Breast epithelium (tissue), 3 donors: ENCODE measurements around the gene CHN2.

Source experiments
- POLR2A ChIP-seq: fragments of 450-650 bp; IDR thresholded peaks from one replicate; pipeline ENCODE4 v1.6.1; 2016; ENCODE audit warnings: antibody characterized with exemption, mild to moderate bottlenecking, moderate library complexity
- POLR2AphosphoS5 ChIP-seq, 3 donors: sonication (generic); formaldehyde crosslinking; IDR thresholded peaks; one replicate each; pipeline ENCODE4 v1.6.1; 2017; ENCODE audit warnings: antibody characterized with exemption in 3 of 3

- no peak for TF ChIP-seq POLR2A
- TF ChIP-seq POLR2AphosphoS5 (IDR thresholded peaks at IDR 0.05): no peak
Observed at GRCh38 chr7:29449569-29450260, 255.1 kb downstream of the CHN2 start.
